Measurements from ENCODE around the gene BBS9. TPM values are rescaled to one million over a fixed set of nuclear protein-coding genes. Genes with fewer than 3 reads are reported as not detected.

BBS9 gene
- total and polyA plus RNA-seq, 9 of the 15 experiments (the other 6 are each of a cell fraction or from before 2014, with no cell fraction given) = 0.77 to 3.3 (median 2.4) TPM

DNA sequence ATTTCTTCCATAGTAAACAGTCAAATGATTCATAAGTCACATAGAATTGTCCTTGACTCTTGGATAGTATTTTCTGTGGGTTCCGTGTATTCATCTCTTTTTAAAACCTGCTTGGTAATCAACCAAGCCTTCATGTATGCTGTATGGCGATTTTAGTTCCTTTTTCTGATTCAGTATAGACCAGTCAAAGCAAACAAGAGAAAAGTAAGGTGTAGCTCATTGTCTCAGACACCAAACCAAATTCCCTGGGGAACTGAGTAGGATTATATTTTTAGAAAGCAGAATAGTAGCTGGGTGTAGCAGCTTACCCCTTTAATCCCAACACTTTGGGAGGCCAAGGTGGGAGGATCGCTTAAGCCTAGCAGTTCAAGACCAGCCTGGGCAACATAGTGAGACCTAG lies 240.5 kb downstream of the BBS9 start:
- in situ Hi-C loops (cut with MboI) = no loop called here
- H3K79me2 ChIP-seq (ENCODE audit: control insufficient read depth, insufficient read depth, low read length) = no peaks in the 10 kb centered on the region
- 3% methylated on average over 3 of the region's 3 CpGs for WGBS (ENCODE audit: insufficient coverage, low coverage, missing lambda C conversion rate)
- H3K27me3 ChIP-seq (ENCODE audit: control insufficient read depth in 2 of 2, insufficient read depth in 2 of 2, low read length in 2 of 2) = no peaks in the 10 kb centered on the region
- no peak overlapping the region for H3K4me3 ChIP-seq
- CTCF ChIA-PET (ENCODE audit: low intra/inter-chr PET ratio) = no interaction called here
- FAIRE-seq = no peak
- H3K4me2 ChIP-seq (ENCODE audit: insufficient read depth, low read length) = no peak overlapping the region
- POLR2A ChIA-PET = no interaction called here
- H2AFZ ChIP-seq (ENCODE audit: low read depth, low read length) = no peak overlapping the region
- H3K9me3 ChIP-seq (replicated peaks; ENCODE audit: control insufficient read depth, insufficient read depth, low read depth, low read length) = no peaks in the 10 kb centered on the region
- DNase-seq (ENCODE audit: extremely low read depth in 1 of 4, low spot score in 3 of 4) = no peak
- no peaks in the 10 kb centered on the region for H3K36me3 ChIP-seq (ENCODE audit: control insufficient read depth, insufficient read depth, low read length)
- no peaks in the 10 kb centered on the region for H4K20me1 ChIP-seq (replicated peaks; ENCODE audit: control insufficient read depth, insufficient read depth, low read length)
- ATAC-seq = no peak
- no peak overlapping the region for H3K9ac ChIP-seq (ENCODE audit: insufficient read depth in 1 of 2, low read depth in 2 of 2, low read length in 2 of 2)
- H3K4me1 ChIP-seq (replicated peaks in 1 of 2; ENCODE audit: control insufficient read depth in 2 of 2, insufficient read depth in 2 of 2, low read length in 2 of 2) = no peaks in the 10 kb centered on the region
- H3K27ac ChIP-seq (ENCODE audit: extremely low read depth, low read depth, low read length) = no peak overlapping the region
- BruUV-seq (replicated peaks) = no TSS peak
- H3K9me1 ChIP-seq (ENCODE audit: control insufficient read depth, insufficient read depth, low read length) = no peaks in the 10 kb centered on the region
- intact Hi-C loops (cut with micrococcal nuclease) = no loop called here
- TF ChIP-seq ZBED1 (IDR thresholded peaks at IDR 0.05) = no peak
- no peak for TF ChIP-seq LEF1 (IDR thresholded peaks at IDR 0.05)
- no peak for TF ChIP-seq SIN3B (IDR thresholded peaks at IDR 0.05; ENCODE audit: low read depth)
- TF ChIP-seq MTA1 (IDR thresholded peaks at IDR 0.05; ENCODE audit: borderline replicate concordance) = no peak
- TF ChIP-seq, protein P1, sequence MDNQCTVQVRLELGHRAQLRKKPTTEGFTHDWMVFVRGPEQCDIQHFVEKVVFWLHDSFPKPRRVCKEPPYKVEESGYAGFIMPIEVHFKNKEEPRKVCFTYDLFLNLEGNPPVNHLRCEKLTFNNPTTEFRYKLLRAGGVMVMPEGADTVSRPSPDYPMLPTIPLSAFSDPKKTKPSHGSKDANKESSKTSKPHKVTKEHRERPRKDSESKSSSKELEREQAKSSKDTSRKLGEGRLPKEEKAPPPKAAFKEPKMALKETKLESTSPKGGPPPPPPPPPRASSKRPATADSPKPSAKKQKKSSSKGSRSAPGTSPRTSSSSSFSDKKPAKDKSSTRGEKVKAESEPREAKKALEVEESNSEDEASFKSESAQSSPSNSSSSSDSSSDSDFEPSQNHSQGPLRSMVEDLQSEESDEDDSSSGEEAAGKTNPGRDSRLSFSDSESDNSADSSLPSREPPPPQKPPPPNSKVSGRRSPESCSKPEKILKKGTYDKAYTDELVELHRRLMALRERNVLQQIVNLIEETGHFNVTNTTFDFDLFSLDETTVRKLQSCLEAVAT (IDR thresholded peaks at IDR 0.05) = no peak
- TF ChIP-seq DIDO1 (tag; IDR thresholded peaks at IDR 0.05; ENCODE audit: low read depth) = no peak
- TF ChIP-seq, protein P2, sequence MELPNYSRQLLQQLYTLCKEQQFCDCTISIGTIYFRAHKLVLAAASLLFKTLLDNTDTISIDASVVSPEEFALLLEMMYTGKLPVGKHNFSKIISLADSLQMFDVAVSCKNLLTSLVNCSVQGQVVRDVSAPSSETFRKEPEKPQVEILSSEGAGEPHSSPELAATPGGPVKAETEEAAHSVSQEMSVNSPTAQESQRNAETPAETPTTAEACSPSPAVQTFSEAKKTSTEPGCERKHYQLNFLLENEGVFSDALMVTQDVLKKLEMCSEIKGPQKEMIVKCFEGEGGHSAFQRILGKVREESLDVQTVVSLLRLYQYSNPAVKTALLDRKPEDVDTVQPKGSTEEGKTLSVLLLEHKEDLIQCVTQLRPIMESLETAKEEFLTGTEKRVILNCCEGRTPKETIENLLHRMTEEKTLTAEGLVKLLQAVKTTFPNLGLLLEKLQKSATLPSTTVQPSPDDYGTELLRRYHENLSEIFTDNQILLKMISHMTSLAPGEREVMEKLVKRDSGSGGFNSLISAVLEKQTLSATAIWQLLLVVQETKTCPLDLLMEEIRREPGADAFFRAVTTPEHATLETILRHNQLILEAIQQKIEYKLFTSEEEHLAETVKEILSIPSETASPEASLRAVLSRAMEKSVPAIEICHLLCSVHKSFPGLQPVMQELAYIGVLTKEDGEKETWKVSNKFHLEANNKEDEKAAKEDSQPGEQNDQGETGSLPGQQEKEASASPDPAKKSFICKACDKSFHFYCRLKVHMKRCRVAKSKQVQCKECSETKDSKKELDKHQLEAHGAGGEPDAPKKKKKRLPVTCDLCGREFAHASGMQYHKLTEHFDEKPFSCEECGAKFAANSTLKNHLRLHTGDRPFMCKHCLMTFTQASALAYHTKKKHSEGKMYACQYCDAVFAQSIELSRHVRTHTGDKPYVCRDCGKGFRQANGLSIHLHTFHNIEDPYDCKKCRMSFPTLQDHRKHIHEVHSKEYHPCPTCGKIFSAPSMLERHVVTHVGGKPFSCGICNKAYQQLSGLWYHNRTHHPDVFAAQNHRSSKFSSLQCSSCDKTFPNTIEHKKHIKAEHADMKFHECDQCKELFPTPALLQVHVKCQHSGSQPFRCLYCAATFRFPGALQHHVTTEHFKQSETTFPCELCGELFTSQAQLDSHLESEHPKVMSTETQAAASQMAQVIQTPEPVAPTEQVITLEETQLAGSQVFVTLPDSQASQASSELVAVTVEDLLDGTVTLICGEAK (IDR thresholded peaks at IDR 0.05) = no peak
- TF ChIP-seq, protein P2 (CRISPR knock-in tag; IDR thresholded peaks at IDR 0.05) = no peak
- no peak for TF ChIP-seq E2F3 (CRISPR knock-in tag; IDR thresholded peaks at IDR 0.05)
- TF ChIP-seq CREB1 (IDR thresholded peaks at IDR 0.05) = no peak
- no peak for TF ChIP-seq CREB1 (CRISPR knock-in tag; IDR thresholded peaks at IDR 0.05)
- TF ChIP-seq, protein P3, sequence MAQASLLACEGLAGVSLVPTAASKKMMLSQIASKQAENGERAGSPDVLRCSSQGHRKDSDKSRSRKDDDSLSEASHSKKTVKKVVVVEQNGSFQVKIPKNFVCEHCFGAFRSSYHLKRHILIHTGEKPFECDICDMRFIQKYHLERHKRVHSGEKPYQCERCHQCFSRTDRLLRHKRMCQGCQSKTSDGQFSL (CRISPR knock-in tag; IDR thresholded peaks at IDR 0.05) = no peak
- TF ChIP-seq, protein P3 (tag; IDR thresholded peaks at IDR 0.05) = no peak
- TF ChIP-seq RBM22 (IDR thresholded peaks at IDR 0.05; ENCODE audit: low read depth, low read length, poor library complexity, severe bottlenecking) = no peak

Data from K562 (cell line).